NCI-H2029 (cell line): ENCODE results near the gene DHX58.

Source experiments
- DNase-seq: peaks from one replicate; lab custom pipeline; 2025; lab: John Stamatoyannopoulos, UW

DHX58 gene

GRCh38 chr17:42110301-42111264 lies 1.9 kb downstream of the DHX58 start:
- no peak for DNase-seq

GRCh38 chr17:42109086-42109485 lies 3.4 kb downstream of the DHX58 start:
- DNase-seq, result no peak

- DNase-seq, result peak; percentile 87
Observed at GRCh38 chr17:42107597-42108576, 4.6 kb downstream of the DHX58 start.

GRCh38 chr17:42107124-42107523 lies 5.4 kb downstream of the DHX58 start:
- DNase-seq, result no peak

GRCh38 chr17:42106009-42106408 lies 6.5 kb downstream of the DHX58 start:
- no peak for DNase-seq

- no peak for DNase-seq
Observed at GRCh38 chr17:42104264-42104663, 8.2 kb downstream of the DHX58 start.

- no peak for DNase-seq
Observed at GRCh38 chr17:42103221-42103954, 9.1 kb downstream of the DHX58 start.

GRCh38 chr17:42101513-42102292 lies 10.8 kb downstream of the DHX58 start:
- no peak for DNase-seq

GRCh38 chr17:42098730-42099399 lies 13.6 kb downstream of the DHX58 start:
- DNase-seq, result no peak

GRCh38 chr17:42097691-42098631 lies 14.6 kb downstream of the DHX58 start, which contains the start of gene ZNF385C:
TSS of gene ZNF385C (minus strand) at chr17:42098473. CDS start at chr17:42063056, 35,417 bp downstream.
- no peak for DNase-seq

GRCh38 chr17:42096360-42097111 lies 16.0 kb downstream of the DHX58 start:
- DNase-seq, result no peak

- no peak for DNase-seq
Observed at GRCh38 chr17:42094375-42095069, 18.0 kb downstream of the DHX58 start.

- no peak for DNase-seq
Observed at GRCh38 chr17:42092939-42093338, 19.6 kb downstream of the DHX58 start.

GRCh38 chr17:42090964-42091790 lies 21.3 kb downstream of the DHX58 start:
- DNase-seq, result no peak

GRCh38 chr17:42088736-42089135 lies 23.8 kb downstream of the DHX58 start:
- no peak for DNase-seq

GRCh38 chr17:42087736-42088705 lies 24.5 kb downstream of the DHX58 start:
- DNase-seq, result no peak
